GM19324 (cell line): ENCODE measurements around the gene SLC23A1.

Experiments used
- ATAC-seq: cut with Tn5 transposase; IDR thresholded peaks from one replicate; pipeline ENCODE4 v1.9.1; 2021; ENCODE audit warnings: mild to moderate bottlenecking, moderate library complexity; ENCODE audit not compliant: unreplicated experiment, low FRiP score

SLC23A1 gene

DNA sequence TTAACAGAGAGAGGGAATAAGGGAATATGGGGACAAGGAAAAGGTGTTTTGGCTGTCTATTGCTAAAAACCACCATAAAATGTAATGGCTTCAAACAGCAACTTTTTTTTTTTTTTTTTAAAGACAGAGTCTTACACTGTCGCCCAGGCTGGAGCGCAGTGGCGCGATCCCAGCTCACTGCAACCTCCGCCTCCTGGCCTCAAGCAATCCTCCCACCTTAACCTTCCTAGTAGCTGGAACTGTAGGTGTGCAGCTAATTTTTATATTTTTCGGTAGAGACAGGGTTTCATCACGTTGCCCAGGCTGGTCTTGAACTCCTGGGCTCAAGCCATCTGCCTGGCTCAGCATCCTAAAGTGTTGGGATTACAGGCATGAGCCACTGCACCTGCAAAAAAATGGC is 25.1 kb upstream of the SLC23A1 start:
- ATAC-seq = no peak

DNA sequence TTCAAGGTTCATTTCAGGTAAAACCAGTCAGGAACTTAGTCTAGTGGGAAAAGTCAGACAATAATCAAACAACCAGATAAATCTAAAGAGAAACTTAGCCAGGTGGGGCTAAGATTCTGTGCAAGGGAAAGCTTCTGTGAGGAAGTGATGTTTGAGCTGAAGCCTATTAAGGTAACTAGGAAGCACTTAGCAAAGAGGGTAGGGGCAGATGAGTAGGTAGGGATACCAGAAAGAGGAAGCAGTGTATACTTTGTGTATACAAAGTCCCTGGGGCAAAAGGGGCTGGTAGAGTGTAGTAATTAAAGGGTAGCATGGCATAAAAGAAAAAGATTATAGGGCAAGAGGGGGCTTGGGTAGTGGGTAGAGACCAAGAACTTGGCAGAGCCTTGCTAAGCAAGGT is 24.4 kb upstream of the SLC23A1 start:
- ATAC-seq = no peak

DNA sequence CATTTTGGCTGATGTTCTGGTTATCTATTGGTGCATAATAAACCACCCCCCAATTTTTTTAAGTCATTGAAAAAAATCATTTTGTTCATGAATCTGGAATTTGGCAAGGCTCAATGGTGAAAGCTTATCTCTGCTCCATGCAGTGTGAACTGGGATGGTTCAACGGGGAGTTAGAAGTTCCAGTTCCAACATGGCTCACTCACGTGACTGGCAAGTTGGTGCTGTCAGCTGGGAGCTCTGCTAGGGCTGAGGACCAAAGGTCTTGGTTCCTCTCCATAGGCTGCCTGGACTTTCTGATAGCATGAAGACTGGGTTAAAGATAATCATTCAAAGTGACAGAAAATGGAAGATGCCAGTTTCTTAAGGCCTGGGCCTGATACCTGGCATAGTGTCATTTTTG is 23.9 kb upstream of the SLC23A1 start:
- no peak for ATAC-seq

DNA sequence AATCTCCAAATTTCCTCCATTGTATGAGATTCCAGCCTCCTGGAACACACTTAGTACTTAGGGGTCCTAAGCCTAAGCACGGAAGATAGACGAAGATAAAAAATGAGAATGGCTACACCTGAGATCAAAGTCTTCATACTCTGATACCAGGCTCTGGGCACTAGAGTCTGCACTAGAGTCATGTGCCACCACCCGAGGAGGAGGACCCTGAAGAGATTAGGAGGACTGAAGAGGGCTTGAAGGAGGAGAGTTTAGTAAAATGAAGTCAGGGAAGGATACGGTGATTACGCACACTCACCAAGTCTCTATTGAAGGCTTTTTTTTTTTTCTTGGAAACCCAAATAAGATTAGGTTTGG is 21.4 kb upstream of the SLC23A1 start:
- no peak for ATAC-seq

DNA sequence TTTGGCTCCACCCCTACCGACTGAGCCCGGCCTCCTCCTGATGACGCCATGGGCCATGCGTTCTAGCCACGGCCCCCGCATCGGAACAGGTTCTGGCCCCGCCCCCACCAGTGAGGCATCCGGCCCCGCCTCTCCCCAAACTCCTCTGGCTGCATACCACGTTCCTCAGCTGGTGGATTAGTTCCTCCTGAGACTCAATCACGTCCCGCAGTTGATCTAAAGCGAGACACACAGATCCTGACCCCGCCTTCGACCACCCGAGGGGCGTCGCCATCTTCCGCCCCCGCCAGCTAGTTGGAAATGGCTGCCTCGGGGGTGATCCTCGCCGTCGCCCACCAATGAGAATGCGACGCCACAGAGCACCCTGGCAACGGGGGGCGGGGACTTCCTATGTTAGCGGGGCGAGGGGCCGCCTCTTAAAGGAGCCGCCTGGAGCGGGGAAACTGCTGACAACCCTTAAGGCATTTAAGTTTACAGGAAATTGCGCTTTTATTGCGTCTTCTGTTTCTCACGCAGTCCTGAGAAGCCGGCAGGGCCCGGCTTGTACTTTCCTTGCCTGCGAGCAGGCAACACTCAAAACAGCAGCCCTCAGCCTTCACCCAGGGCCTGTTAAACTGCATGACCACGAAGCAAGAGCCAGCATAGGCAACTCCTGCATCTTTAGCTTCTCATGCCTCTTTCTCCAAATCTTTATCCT is 20.8 kb upstream of the SLC23A1 start, which contains the start of gene SPATA24:
SPATA24 (minus strand) TSS at position 303 of the 697 bp plus-strand sequence; CDS start at position 274, 29 bp downstream.
- ATAC-seq = peak; percentile 87

DNA sequence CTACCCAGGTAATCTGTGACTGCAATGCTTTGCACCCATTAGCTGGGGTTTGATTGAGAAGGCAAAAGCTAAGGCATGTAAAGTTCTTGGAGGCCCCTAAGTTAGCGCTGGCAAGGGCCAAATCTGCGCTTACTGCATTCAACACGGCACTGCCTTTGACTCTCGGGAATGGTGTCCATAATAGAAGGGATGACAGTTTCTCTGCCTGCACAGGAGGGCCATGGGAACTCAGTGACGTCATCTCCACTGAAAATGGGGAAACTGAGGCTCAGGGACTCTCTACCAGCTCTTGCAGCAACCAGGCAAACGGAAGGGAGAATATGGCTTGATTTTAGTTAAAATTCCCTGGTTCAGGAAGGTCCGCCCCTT is 20.3 kb upstream of the SLC23A1 start:
- peak; percentile 8 for ATAC-seq

DNA sequence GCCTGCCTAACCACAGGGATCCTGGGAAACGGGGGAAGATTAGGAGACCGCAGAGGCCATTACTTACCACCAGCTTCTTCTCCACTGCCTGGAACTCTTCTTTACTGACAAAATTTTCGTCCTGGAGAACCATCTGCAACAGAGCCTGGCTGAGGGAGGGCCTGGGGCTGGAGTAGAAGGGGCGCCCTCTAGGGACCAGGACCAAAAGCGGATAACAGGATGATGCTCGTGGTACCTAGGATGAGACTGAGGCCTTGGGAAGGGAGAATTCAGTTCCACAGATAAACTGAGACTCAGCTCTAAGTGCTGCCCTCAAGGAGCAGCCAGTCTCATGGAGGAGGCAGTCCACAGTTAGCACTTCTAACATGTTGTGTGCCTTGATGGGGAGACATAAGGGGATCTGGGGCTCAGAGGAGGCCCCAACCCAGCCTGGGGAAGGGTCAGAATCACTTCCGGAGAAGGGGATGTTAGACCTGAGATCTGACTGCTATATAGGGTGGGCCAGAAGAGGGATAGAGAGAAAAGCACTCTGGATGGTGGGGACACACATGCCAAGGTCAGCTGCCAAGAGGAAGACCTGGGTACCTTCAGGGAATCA is 19.6 kb upstream of the SLC23A1 start:
- no peak for ATAC-seq

DNA sequence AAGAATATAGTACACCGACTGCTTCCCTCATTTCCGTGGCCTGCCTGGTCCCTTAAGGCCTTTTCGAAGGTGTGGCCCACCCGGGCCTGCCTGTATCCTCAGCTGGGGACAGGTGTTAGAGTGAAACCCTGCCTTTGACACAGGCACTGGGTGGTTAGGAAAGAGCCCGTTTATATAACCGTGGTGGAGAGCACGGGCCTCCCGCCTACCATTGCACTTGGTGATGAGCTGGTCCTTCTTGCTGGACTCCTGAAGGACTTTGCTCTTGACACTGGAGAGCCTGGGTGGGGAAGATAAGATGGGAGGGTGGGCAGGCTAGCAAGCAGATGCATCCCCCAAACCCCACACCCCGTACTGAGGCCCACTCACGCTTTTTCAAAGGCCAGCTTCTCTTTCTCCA is 18.4 kb upstream of the SLC23A1 start:
- ATAC-seq = no peak

DNA sequence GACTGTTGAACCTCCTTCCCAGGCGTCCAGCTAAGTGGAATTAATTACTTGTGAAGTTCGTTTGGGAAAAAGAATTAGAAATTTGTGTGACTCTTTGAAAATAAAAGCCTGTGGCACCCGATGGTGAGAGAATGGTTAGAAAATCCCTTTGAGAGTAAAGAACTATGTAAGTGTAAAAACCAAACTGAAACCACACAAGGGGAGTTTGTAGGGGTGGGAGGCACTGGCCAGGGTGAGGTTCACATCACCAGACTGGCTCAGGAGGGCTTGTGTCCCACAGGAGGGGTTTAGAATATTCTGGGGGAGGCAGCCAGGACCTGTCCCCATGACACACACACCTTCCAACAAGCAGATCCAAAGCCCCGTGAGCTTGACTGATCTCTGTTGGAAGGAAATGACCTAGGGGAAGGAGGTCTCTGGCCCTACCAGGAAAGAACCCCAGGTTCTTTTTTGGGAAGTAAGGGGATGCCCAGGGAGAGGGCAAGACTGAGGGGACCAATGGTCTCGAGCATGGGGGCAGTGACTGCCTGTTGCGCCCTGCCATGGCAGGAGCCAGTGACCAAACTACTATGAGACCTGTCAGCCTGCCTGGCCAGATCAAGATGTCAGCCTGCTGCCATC is 16.5 kb upstream of the SLC23A1 start:
- ATAC-seq = no peak

DNA sequence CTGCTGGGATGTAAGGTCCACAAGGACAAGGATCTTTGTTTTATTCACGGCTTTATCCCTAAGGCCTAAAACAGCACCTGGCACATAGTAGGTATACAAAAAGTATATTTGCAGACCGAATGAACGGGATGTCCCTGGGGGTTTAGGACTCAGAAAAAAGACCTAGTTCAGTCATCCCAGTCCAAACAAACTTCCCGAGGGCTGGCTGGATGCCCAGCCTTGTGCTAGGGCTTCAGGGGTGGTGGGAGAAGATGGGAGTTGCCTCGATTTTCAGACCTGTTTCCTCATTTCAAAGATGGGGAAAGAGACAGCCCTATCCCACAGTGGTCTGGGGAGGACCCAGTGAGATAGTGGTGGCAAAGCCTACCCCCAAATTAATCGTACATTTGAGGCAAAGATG is 14.8 kb upstream of the SLC23A1 start:
- ATAC-seq = no peak

DNA sequence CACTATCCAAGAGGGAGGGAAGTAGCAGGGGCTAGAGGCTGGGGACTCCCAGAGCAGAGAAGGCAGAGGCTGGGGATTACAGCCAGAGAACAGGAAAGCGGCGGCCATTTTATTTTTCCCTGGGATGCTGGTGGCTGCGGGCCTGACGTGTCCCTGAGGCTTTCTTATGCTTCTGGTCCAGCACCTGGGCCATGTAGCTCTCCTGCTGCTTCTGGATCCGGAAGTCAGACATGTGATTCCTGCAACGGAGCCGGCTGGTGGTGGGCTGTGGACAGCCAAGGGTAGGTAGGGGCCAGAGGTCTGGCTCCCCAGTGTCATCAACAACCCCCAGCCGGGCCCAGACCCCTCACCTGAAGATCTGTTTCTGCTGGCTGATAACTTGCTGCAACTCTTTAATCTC is 13.6 kb upstream of the SLC23A1 start:
- ATAC-seq = no peak

DNA sequence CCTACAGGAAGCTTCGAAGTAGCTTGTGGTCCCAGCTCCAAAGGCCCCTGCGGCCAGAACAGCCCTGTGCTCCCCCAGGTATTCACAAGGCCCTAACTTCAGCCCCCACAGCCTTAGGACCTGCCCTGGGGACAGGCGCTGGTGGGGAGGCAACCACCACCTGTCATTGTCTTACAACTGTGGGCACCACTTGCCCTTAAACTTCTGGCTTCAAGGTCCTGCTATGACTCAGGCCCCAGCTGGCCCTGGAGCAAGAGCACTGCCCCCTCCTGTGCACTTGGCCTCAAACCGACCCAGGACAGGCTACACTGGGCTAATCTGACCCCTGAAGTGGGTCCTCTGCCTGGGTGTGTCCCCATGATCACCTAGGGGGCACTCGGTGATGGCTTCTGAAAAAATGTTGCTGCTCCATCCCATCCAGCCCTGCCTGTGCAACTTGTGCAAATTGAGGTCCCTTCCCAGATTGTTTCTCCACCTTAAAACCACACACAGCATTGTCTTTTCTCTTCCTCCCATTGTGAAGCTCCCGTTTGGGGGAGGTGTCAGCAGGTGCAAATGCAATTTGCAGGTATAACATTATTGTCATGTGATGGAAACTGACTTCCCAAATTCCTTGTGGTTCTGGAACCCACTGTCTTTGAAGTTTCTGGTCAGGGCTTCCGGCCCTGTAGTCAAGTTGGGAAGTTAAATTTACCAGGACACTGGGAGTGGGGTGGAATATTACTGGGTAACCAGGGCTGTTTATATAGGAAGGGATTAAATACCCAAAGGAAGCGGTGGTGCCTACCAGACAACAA is 12.9 kb upstream of the SLC23A1 start:
- ATAC-seq = no peak

DNA sequence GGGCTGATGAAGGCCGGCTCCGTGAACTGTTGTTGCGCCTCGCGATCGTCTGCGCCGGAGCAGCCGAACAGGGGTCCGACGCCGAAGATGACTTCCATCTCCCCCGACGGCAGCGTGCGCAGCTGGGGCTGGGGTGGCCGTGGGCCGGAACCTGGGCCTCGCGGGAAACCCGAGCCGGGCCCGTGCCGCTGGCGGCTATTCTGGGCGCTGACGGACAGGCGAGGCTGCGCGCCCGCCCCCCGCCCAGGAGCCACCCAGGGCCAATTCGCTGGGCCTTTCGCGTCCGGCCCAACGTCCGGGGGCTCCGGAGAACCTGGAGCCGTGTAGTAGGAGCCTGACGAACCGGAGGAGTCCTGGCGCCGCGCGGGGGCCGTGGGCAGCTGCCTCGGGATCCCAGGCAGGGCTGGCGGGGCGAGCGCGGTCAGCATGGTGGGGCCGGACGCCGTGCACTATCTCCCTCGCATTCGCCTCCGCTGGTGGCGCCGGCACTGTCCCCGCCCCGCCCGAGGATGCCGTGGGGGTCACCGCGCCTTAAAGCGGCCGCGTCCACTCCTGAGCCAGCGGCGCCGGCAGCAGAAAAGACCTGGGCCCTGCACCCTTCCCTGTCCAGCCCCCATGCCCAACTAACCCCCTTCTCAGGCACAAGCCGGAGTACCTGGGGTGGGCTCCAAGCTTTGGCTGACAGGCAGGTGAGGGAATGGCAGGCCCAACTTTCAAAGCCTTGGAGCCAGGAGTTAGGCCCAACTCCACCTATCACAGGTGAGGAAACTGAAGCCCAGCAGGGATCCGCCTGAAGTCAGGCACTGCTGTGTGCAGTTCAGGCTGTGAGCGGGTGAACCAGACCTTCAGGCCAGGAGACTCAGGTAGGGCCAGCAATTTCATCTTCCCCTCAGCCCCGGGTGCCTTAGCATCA is 11.8 kb upstream of the SLC23A1 start, which contains the start of gene PROB1:
PROB1 (minus strand) TSS at position 451 of the 913 bp plus-strand sequence; CDS start at position 428, 23 bp downstream.
- no peak for ATAC-seq

DNA sequence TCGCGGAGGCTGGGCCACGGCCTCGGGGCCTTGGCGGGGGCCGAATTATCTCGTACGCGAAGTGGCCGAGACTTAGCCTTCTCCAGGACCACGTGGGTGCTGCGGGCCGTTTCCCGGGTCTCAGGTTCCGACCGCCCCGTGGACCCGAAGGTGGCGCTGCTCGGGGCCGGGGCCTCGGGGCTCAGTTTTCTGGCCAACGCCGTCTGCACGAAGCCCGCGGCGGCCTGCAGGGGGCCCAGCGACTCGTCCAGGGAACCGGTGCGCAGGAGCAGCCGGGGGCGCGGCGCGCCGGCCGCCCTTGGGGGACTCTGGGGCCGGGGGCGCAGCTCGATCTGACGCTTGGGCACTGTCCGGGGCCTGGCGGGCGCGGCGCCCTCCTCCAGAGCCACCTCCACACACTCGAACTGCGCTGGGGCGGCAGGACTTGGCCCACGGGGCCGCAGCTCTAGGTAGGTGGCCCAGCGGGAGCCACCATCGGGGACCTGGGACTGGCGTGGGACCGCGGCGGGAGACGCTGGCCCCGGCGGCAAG is 11.1 kb upstream of the SLC23A1 start:
- no peak for ATAC-seq

DNA sequence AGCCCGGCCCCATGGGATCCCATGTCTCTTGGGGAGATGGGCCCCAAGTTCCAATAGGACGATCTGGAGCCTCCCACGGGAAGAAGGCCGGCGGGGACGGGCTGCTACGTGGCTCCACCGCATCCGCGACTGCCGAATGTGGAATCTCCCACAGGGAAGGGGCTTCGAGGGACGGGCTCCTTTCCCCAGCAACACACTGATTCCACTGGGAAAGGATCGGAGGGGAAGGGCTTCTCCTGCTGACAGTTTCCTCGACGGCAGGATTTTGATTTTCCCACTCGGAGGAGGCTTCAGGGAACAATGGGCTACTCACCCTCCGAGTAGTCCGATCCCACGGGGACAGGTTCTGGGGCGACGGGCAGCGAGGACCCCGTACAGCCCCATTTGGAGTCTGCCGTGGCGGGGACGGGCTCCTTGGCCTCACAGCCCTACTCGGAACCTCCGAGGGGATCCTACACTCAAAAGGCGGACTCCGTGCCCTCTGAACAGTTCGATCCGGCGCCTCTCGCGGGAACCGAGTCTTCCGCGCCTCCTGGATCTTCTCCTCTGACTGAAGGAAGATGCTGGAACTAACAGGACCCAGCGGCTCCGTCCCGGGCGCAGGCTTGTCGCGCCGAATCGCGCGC is 10.5 kb upstream of the SLC23A1 start:
- no peak for ATAC-seq

DNA sequence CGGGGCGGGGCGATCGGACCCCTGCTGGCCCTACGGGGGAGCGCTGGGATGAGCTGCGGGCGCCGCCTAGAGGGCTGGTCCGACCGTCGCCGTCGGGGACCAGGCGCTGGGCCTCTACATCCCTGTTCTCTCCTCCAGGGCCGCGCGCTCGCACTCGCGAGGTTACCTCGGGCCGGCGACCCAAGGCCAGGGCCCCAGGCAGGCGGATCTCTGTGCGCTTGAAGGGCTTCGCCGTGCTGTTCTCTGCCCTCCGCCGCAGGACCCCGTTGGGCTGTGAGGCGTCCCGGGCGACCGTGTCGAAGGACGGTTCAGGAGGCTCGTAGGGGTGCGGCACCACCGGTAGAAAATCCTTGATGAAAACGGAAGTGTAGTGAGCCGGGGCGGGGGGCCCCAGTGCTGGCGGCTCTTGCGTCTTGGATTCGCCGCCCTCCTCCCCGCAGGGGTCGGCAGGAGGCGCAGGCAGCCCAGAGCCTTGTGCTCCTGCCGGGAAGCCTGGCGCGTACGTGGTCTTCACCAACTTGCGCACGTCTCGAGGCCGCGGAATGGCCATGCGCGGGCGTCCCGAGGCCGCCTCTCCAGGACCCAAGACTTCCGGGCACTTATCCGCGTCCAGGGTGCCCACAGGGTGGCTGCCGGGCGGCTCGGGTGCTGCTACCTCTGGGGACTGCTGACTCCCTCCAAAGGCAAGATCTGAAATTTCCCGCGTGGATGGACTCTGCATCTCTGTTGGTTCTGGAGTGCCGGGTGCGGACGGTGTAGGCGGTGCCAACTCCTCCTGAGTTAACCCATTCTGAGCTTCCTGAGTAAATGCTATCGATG is 9.8 kb upstream of the SLC23A1 start:
- peak; percentile 42 for ATAC-seq

DNA sequence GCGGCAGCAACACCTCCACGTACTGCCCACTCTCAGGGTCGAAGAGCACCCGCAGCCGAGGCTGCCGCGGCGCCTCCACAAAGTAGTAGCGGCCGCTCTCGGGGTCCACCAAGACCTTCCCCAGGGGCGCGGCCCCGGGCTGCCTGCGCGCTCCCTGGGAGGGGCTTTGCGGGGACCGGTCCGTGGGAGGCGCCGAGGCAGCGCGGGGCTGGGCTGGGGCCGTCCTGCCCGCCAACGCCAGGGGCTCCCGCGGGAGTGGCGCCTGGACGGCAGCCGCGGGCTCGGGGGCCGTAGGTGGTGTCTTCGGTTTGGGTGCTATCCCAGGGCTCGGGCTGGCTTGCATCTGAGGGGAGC is 9.2 kb upstream of the SLC23A1 start:
- ATAC-seq = no peak

DNA sequence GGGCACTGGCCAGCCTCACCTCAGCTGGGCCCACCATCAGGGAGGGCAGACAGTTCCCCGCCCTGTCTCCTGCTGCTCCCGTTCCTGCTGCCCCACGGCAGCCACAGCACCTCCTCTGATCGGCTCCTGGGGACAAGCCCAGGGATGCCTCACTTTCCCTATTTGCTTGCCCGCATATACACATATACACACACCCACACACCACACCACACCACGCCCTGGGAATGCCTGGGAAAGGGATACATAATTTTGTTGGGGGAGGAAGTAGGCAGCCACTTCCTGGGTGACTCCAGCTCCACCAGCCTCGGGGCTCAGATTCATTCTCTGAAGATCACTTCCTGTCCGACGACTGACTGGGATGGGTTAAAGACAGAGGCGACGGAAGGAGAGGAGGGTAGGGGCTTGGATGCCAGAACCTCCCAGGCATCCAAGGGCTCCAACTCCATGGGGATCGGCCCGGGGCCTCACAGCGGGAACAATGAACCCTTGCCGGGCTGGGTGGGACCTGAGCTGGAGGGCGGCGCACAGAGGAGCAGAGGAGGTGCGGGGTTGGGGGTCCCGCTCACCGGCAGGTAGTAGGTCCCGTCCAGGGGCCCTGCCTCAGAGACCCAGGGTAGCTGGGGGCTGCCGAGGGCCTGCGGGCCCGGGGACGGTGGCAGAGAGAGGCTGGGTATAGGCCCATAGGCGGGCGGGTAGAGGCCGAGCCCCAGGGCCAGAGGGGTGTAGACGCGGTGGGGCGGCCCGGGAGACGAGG is 8.7 kb upstream of the SLC23A1 start:
- no peak for ATAC-seq
